H1 (cell line): ENCODE results near the gene MKKS. TPM values are rescaled to one million over a fixed set of nuclear protein-coding genes. Genes with fewer than 3 reads are reported as not detected.

Experiments
- BACH1 ChIP-seq: IDR thresholded peaks from 2 replicates; pipeline ENCODE4 v1.6.1; 2012; ENCODE audit warnings: low read length, improper control_type of control experiment
- CTBP2 ChIP-seq: IDR thresholded peaks from 2 replicates; pipeline ENCODE4 v1.7.0; 2011; ENCODE audit warnings: borderline replicate concordance, mild to moderate bottlenecking, moderate library complexity, mixed read lengths, low read length; ENCODE audit not compliant: insufficient read depth, insufficient read length
- EGR1 ChIP-seq: IDR thresholded peaks from 2 replicates; pipeline ENCODE4 v1.6.1; 2011; ENCODE audit warnings: low read depth, low read length, borderline replicate concordance
- EZH2 ChIP-seq: fragments of 200-600 bp; sonication (generic); IDR thresholded peaks from 2 replicates; pipeline ENCODE4 v1.7.1; 2012; ENCODE audit warnings: low read depth, mild to moderate bottlenecking, moderate library complexity, low read length, inconsistent platforms; ENCODE audit not compliant: severe bottlenecking
- FOSL1 ChIP-seq: IDR thresholded peaks from 2 replicates; pipeline ENCODE4 v1.6.1; 2011; ENCODE audit warnings: mild to moderate bottlenecking, low read depth, low read length, moderate library complexity; ENCODE audit not compliant: insufficient read depth
- KDM4A ChIP-seq: IDR thresholded peaks from one replicate; pipeline ENCODE4 v1.7.1; 2012; ENCODE audit warnings: low read depth, mild to moderate bottlenecking, moderate library complexity, low read length, inconsistent platforms; ENCODE audit not compliant: severe bottlenecking
- SP1 ChIP-seq: IDR thresholded peaks from 2 replicates; pipeline ENCODE4 v1.6.1; 2011; ENCODE audit warnings: low read depth, low read length
- polyA plus RNA-seq, 7 experiments: library from polyadenylated mRNA; depleted of rRNA in 3 of 7; stranded (reverse) in 5 of 7; unstranded in 2 of 7; fragments of >200 nt in 5 of 7; fragments of 200-250 nt in 2 of 7; gene quantifications; 1 replicate in 5 of 7; 2 replicates in 1 of 7; 4 replicates in 1 of 7; pipeline versions ENCODE4 v1.2.1 to v1.2.3, GENCODE V29; 2011 to 2013; ENCODE audit warnings: missing spikeins in 2 of 7, mixed read lengths in 2 of 7
- total RNA-seq: library from RNA; stranded (reverse); fragmentation: NEBNext Ultra II Directional; extraction: Animal tissue kit (Norgen Biotek cat#: 25700); gene quantifications from 2 replicates; pipeline ENCODE4 v1.2.1, GENCODE V29; 2021
- TF ChIP-seq, protein P1 (sequence below): fragments of 300-600 bp; sonication (generic); IDR thresholded peaks from 2 replicates; pipeline ENCODE4 v1.7.1; 2012; ENCODE audit warnings: low read length, moderate library complexity, mild to moderate bottlenecking, inconsistent platforms; ENCODE audit not compliant: insufficient replicate concordance
- TF ChIP-seq, protein P2 (sequence below): IDR thresholded peaks from 2 replicates; pipeline ENCODE4 v1.6.1; 2011; ENCODE audit warnings: low read length, improper control_type of control experiment

Gene MKKS
- total and polyA plus RNA-seq, 2 of the 8 experiments (the other 6 are each of a cell fraction or from before 2014, with no cell fraction given): 15.9 to 24.8 TPM

DNA sequence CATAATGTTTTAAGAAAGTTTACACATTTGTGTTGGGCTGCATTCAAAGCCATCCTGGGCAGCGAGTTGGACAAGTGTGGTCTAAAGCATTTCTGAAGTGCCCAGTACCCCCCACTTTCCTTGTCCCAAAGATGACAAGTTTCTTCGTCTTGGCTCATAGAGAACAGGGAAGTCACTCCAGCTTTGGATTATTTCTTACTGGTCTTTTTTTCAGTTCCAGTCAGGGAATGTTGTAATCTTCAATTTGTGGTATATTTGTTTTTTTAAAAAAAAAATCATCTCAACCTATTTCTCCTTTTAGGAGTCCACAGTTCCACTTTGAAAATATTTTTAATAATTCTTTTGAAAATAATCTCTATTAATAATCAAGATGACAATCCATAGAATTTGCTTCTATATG lies 35.0 kb upstream of the MKKS start (continued):
- TF ChIP-seq, protein P1, sequence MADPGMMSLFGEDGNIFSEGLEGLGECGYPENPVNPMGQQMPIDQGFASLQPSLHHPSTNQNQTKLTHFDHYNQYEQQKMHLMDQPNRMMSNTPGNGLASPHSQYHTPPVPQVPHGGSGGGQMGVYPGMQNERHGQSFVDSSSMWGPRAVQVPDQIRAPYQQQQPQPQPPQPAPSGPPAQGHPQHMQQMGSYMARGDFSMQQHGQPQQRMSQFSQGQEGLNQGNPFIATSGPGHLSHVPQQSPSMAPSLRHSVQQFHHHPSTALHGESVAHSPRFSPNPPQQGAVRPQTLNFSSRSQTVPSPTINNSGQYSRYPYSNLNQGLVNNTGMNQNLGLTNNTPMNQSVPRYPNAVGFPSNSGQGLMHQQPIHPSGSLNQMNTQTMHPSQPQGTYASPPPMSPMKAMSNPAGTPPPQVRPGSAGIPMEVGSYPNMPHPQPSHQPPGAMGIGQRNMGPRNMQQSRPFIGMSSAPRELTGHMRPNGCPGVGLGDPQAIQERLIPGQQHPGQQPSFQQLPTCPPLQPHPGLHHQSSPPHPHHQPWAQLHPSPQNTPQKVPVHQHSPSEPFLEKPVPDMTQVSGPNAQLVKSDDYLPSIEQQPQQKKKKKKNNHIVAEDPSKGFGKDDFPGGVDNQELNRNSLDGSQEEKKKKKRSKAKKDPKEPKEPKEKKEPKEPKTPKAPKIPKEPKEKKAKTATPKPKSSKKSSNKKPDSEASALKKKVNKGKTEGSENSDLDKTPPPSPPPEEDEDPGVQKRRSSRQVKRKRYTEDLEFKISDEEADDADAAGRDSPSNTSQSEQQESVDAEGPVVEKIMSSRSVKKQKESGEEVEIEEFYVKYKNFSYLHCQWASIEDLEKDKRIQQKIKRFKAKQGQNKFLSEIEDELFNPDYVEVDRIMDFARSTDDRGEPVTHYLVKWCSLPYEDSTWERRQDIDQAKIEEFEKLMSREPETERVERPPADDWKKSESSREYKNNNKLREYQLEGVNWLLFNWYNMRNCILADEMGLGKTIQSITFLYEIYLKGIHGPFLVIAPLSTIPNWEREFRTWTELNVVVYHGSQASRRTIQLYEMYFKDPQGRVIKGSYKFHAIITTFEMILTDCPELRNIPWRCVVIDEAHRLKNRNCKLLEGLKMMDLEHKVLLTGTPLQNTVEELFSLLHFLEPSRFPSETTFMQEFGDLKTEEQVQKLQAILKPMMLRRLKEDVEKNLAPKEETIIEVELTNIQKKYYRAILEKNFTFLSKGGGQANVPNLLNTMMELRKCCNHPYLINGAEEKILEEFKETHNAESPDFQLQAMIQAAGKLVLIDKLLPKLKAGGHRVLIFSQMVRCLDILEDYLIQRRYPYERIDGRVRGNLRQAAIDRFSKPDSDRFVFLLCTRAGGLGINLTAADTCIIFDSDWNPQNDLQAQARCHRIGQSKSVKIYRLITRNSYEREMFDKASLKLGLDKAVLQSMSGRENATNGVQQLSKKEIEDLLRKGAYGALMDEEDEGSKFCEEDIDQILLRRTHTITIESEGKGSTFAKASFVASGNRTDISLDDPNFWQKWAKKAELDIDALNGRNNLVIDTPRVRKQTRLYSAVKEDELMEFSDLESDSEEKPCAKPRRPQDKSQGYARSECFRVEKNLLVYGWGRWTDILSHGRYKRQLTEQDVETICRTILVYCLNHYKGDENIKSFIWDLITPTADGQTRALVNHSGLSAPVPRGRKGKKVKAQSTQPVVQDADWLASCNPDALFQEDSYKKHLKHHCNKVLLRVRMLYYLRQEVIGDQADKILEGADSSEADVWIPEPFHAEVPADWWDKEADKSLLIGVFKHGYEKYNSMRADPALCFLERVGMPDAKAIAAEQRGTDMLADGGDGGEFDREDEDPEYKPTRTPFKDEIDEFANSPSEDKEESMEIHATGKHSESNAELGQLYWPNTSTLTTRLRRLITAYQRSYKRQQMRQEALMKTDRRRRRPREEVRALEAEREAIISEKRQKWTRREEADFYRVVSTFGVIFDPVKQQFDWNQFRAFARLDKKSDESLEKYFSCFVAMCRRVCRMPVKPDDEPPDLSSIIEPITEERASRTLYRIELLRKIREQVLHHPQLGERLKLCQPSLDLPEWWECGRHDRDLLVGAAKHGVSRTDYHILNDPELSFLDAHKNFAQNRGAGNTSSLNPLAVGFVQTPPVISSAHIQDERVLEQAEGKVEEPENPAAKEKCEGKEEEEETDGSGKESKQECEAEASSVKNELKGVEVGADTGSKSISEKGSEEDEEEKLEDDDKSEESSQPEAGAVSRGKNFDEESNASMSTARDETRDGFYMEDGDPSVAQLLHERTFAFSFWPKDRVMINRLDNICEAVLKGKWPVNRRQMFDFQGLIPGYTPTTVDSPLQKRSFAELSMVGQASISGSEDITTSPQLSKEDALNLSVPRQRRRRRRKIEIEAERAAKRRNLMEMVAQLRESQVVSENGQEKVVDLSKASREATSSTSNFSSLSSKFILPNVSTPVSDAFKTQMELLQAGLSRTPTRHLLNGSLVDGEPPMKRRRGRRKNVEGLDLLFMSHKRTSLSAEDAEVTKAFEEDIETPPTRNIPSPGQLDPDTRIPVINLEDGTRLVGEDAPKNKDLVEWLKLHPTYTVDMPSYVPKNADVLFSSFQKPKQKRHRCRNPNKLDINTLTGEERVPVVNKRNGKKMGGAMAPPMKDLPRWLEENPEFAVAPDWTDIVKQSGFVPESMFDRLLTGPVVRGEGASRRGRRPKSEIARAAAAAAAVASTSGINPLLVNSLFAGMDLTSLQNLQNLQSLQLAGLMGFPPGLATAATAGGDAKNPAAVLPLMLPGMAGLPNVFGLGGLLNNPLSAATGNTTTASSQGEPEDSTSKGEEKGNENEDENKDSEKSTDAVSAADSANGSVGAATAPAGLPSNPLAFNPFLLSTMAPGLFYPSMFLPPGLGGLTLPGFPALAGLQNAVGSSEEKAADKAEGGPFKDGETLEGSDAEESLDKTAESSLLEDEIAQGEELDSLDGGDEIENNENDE: no peak
- no peak for TF ChIP-seq EGR1
- TF ChIP-seq BACH1: no peak
- TF ChIP-seq, protein P2, sequence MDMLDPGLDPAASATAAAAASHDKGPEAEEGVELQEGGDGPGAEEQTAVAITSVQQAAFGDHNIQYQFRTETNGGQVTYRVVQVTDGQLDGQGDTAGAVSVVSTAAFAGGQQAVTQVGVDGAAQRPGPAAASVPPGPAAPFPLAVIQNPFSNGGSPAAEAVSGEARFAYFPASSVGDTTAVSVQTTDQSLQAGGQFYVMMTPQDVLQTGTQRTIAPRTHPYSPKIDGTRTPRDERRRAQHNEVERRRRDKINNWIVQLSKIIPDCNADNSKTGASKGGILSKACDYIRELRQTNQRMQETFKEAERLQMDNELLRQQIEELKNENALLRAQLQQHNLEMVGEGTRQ: no peak
- TF ChIP-seq EZH2: no peak
- no peak for TF ChIP-seq SP1
- TF ChIP-seq KDM4A: no peak
- no peak for TF ChIP-seq CTBP2
- no peak for TF ChIP-seq FOSL1
- TF ChIP-seq, all 59 proteins: peak for 0
